ENCODE measurements around the gene ACTN4.
A peak's percentile ranks its signal among the peaks of the same experiment; 100 is the strongest.

Gene ACTN4

GRCh38 chr19:38679839-38680238, 32.4 kb downstream of the ACTN4 start:
- DNase-seq, result no peak

- no peak for DNase-seq
Measured at GRCh38 chr19:38682195-38682867, 34.9 kb downstream of the ACTN4 start.

GRCh38 chr19:38682872-38683392, 35.5 kb downstream of the ACTN4 start:
- no peak for DNase-seq

- peak; percentile 53 to 70 for DNase-seq
Measured at GRCh38 chr19:38683393-38684077, 36.1 kb downstream of the ACTN4 start.

- DNase-seq, result peak; percentile 87 to 88
Measured at GRCh38 chr19:38684078-38684861, 36.8 kb downstream of the ACTN4 start.

- DNase-seq, result no peak
Measured at GRCh38 chr19:38684862-38685665, 37.6 kb downstream of the ACTN4 start.

- DNase-seq, result peak in 1 of 2 donors; percentile 30
Measured at GRCh38 chr19:38685666-38686529, 38.4 kb downstream of the ACTN4 start.

- peak; percentile 78 to 80 for DNase-seq
Measured at GRCh38 chr19:38686530-38686888, 39.1 kb downstream of the ACTN4 start.

- DNase-seq, result no peak
Measured at GRCh38 chr19:38687837-38688378, 40.5 kb downstream of the ACTN4 start.

- DNase-seq, result no peak
Measured at GRCh38 chr19:38690146-38690545, 42.7 kb downstream of the ACTN4 start.

GRCh38 chr19:38690832-38691231, 43.4 kb downstream of the ACTN4 start:
- DNase-seq, result no peak

- no peak for DNase-seq
Measured at GRCh38 chr19:38691938-38692457, 44.5 kb downstream of the ACTN4 start.

GRCh38 chr19:38692458-38693379, 45.3 kb downstream of the ACTN4 start:
- no peak for DNase-seq

- no peak for DNase-seq
Measured at GRCh38 chr19:38693380-38694223, 46.2 kb downstream of the ACTN4 start.

- peak; percentile 48 to 54 for DNase-seq
Measured at GRCh38 chr19:38695317-38695683, 47.9 kb downstream of the ACTN4 start.

GRCh38 chr19:38695832-38696728, 48.6 kb downstream of the ACTN4 start:
- DNase-seq, result no peak

- DNase-seq, result no peak
Measured at GRCh38 chr19:38696729-38697055, 49.2 kb downstream of the ACTN4 start.

GRCh38 chr19:38697197-38697596, 49.7 kb downstream of the ACTN4 start:
- DNase-seq, result no peak
